Measurements from ENCODE around the gene INTS6L. TPM values are rescaled to one million over a fixed set of nuclear protein-coding genes. Genes with fewer than 3 reads are reported as not detected.
"Not testable (repeated sequence)": the region's sequence is repeated elsewhere in the genome, so short reads cannot be mapped to it uniquely, and the experiment has no call there.

The INTS6L gene
- total RNA-seq, 1 experiment from 2014 or later: 31.1 TPM

DNA sequence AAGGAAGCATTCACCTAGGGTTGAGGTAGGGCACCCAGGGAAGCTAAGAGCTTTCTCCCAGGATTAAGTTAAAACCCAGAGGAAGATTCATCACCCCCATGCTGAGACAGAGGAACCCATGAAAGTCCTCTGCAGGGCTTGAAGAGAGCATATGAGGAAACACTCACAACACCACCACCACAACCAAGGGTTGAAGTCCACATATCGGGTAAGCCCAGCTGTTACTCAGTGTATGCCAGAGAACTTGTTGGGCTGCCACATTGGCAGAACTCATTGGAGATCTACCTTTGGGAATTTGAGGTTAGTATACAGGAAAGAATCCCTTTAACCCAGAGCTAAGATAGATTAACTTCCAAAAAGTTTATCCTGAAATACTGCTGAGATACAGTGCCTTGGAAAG lies 75.1 kb downstream of the INTS6L start:
- Histone ChIP-seq H3K4me1 (ENCODE audit: low read length) (no peaks in the 10 kb centered on the region), H3K4me3 (ENCODE audit: low read length) (no peak overlapping the region), H4K20me1 (ENCODE audit: insufficient read depth, low read depth, low read length) (no peaks in the 10 kb centered on the region), H3K27me3 (ENCODE audit: low read length) (no peaks in the 10 kb centered on the region), H3K4me2 (ENCODE audit: low read depth, low read length, poor library complexity, severe bottlenecking) (no peak overlapping the region), H2AFZ (ENCODE audit: low read length) (no peak overlapping the region), H3K9me2 (replicated peaks; ENCODE audit: insufficient read depth, low read length) (no peaks in the 10 kb centered on the region), H3K9ac (ENCODE audit: low read length) (no peak overlapping the region), H3K9me3 (ENCODE audit: low read length) (no peaks in the 10 kb centered on the region), H3K36me3 (ENCODE audit: insufficient read depth, low read length) (no peaks in the 10 kb centered on the region), H3K27ac (ENCODE audit: low read length) (no peak overlapping the region), H3K79me2 (ENCODE audit: low read length) (no peaks in the 10 kb centered on the region)
- no peak for DNase-seq

DNA sequence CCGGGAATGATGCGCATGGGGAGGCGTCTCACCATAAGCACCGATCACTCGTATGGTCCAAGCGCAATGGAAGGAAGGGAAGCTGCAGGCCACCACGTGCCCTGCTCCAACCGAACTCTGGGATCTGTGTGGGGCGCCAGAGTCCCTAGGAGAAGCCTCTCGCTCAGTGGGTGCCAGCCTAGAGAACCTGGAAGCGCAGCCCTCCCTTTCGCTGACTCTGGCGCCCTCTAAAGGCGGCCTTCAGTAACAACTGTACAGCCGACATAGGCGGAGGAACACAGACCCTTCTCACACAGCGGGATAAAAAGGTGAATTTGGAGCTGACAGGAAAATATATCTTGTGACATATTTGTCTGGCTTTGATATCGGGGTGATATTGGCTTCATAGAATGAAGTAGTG lies 76.0 kb downstream of the INTS6L start:
- no peaks in the 10 kb centered on the region for H3K9me3 ChIP-seq (ENCODE audit: low read length)
- H3K79me2 ChIP-seq (ENCODE audit: low read length): no peaks in the 10 kb centered on the region
- no peaks in the 10 kb centered on the region for H3K36me3 ChIP-seq (ENCODE audit: insufficient read depth, low read length)
- H3K4me2 ChIP-seq (ENCODE audit: low read depth, low read length, poor library complexity, severe bottlenecking): no peak overlapping the region
- H3K4me1 ChIP-seq (ENCODE audit: low read length): no peaks in the 10 kb centered on the region
- peak; percentile 85 for DNase-seq
- H3K9ac ChIP-seq (ENCODE audit: low read length): no peak overlapping the region
- H3K27me3 ChIP-seq (ENCODE audit: low read length): no peaks in the 10 kb centered on the region
- H3K4me3 ChIP-seq (ENCODE audit: low read length): no peak overlapping the region
- H3K27ac ChIP-seq (ENCODE audit: low read length): no peak overlapping the region
- no peak overlapping the region for H2AFZ ChIP-seq (ENCODE audit: low read length)
- H4K20me1 ChIP-seq (ENCODE audit: insufficient read depth, low read depth, low read length): no peaks in the 10 kb centered on the region
- no peaks in the 10 kb centered on the region for H3K9me2 ChIP-seq (replicated peaks; ENCODE audit: insufficient read depth, low read length)

DNA sequence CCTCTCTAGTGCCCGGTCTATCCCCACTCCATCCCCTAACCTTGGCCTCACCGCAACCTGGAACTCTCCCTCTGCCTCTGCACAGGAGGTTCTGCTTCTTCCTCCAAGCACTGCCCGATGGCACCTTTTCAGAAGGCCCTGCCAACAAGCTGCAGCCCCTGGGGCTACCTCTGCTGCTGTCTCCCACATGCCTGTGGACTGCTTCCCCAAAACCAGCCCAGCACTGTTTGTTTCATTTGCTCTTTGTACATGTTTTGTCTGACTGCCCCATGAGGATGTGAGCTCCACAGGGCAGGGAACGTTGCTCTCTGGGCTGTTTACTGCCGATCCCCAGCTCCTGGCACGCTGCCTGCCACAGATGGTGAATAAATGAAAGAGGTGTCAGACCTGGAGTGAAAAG lies 85.4 kb downstream of the INTS6L start:
- DNase-seq: no peak
- H2AFZ ChIP-seq (ENCODE audit: low read length): no peak overlapping the region
- no peaks in the 10 kb centered on the region for H3K27me3 ChIP-seq (ENCODE audit: low read length)
- no peak overlapping the region for H3K27ac ChIP-seq (ENCODE audit: low read length)
- no peak overlapping the region for H3K4me2 ChIP-seq (ENCODE audit: low read depth, low read length, poor library complexity, severe bottlenecking)
- no peak overlapping the region for H3K9ac ChIP-seq (ENCODE audit: low read length)
- no peaks in the 10 kb centered on the region for H3K36me3 ChIP-seq (ENCODE audit: insufficient read depth, low read length)
- no peaks in the 10 kb centered on the region for H3K9me3 ChIP-seq (ENCODE audit: low read length)
- H3K9me2 ChIP-seq (replicated peaks; ENCODE audit: insufficient read depth, low read length): no peaks in the 10 kb centered on the region
- no peak overlapping the region for H3K4me3 ChIP-seq (ENCODE audit: low read length)
- H3K79me2 ChIP-seq (ENCODE audit: low read length): no peaks in the 10 kb centered on the region
- no peaks in the 10 kb centered on the region for H3K4me1 ChIP-seq (ENCODE audit: low read length)
- no peaks in the 10 kb centered on the region for H4K20me1 ChIP-seq (ENCODE audit: insufficient read depth, low read depth, low read length)

DNA sequence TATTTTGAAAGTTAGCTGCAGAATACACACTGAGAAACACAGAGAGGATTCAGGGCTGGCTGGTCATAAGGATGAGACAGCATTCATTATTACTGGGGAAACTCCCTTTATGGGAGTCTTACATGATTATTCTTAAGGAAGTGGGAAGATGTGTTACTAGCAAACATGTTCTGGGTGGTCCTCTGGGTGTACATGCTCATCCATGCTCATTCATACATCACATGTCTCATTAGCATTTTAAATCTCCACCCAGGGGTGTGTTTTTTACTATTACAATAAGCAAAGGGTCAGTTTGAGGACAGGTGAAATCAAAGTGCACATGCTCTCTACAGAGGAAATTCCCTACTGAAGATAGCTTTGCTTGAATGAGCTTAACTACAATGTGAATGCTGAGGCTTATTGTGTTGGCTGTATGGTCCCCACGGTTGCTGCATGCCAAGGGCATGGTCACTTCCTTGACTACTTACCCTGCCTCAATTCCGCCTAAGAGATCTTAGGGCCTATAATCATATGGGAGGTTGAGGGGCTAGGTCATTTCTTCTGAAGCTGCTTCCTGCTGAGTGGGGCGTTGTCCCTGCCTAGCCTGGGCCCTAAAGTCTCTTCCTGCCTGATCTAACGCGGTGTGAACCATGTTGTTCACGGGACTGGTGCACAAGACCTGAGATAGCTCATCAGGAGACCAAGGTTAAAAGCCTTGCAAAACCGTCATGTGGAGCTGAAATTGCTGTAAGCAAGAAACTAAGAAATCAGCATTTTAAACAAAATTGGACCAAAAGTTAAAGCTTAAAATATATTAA lies 104.1 kb downstream of the INTS6L start:
- H3K9me3 ChIP-seq (ENCODE audit: low read length); H3K79me2 ChIP-seq (ENCODE audit: low read length); H4K20me1 ChIP-seq (ENCODE audit: insufficient read depth, low read depth, low read length); H3K27me3 ChIP-seq (ENCODE audit: low read length); H2AFZ ChIP-seq (ENCODE audit: low read length); H3K9ac ChIP-seq (ENCODE audit: low read length); H3K27ac ChIP-seq (ENCODE audit: low read length); H3K4me3 ChIP-seq (ENCODE audit: low read length); H3K4me2 ChIP-seq (ENCODE audit: low read depth, low read length, poor library complexity, severe bottlenecking); H3K4me1 ChIP-seq (ENCODE audit: low read length); DNase-seq; H3K9me2 ChIP-seq (replicated peaks; ENCODE audit: insufficient read depth, low read length); H3K36me3 ChIP-seq (ENCODE audit: insufficient read depth, low read length): not testable (repeated sequence)

DNA sequence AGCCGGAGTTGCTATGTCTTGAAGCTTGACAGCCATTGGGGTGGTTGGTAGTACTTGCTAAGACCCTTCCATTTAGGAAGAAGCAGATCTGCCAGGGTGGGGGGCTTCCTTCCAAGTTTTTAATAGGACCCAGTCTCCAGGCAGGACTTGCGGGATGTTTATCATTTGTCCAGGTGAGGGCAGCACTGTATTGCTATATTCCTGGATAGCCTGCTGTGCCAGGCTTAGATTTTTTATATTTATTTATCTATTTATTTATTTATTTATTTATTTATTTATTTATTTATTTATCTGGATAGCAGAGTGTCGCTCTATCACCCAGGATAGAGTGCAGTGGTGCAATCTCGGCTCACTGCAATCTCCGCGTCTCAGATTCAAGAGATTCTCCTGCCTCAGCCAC lies 105.5 kb downstream of the INTS6L start:
- no peak overlapping the region for H3K4me2 ChIP-seq (ENCODE audit: low read depth, low read length, poor library complexity, severe bottlenecking)
- H3K36me3 ChIP-seq (ENCODE audit: insufficient read depth, low read length): no peaks in the 10 kb centered on the region
- no peaks in the 10 kb centered on the region for H3K9me2 ChIP-seq (replicated peaks; ENCODE audit: insufficient read depth, low read length)
- peak; percentile 51 for DNase-seq
- no peak overlapping the region for H3K27ac ChIP-seq (ENCODE audit: low read length)
- no peaks in the 10 kb centered on the region for H3K79me2 ChIP-seq (ENCODE audit: low read length)
- no peaks in the 10 kb centered on the region for H4K20me1 ChIP-seq (ENCODE audit: insufficient read depth, low read depth, low read length)
- no peak overlapping the region for H3K4me3 ChIP-seq (ENCODE audit: low read length)
- H3K4me1 ChIP-seq (ENCODE audit: low read length): no peaks in the 10 kb centered on the region
- H3K9ac ChIP-seq (ENCODE audit: low read length): no peak overlapping the region
- H3K9me3 ChIP-seq (ENCODE audit: low read length): no peaks in the 10 kb centered on the region
- H2AFZ ChIP-seq (ENCODE audit: low read length): no peak overlapping the region
- H3K27me3 ChIP-seq (ENCODE audit: low read length): no peaks in the 10 kb centered on the region

DNA sequence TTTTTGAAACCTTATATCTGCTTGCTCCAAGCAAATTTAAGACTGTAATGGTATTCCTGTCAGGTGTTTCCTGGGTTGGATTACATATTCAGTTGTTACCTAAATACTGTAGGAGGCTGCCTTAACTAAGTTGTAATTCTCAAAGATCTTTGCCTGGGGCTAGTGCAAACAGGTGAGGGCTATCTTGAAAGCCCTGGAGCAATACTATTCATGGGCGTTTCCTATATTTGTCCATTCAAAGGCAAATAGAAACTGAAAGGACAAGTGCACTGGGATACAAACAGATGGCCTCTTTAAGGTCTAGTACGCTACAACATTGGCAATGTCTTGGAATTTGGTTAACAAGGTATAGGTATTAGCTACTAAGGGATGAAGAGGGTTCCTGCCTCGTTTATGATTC lies 108.9 kb downstream of the INTS6L start:
- Histone ChIP-seq H3K4me3 (ENCODE audit: low read length) (no peak overlapping the region), H3K9me3 (ENCODE audit: low read length) (no peaks in the 10 kb centered on the region), H3K9ac (ENCODE audit: low read length) (no peak overlapping the region), H3K4me1 (ENCODE audit: low read length) (no peaks in the 10 kb centered on the region), H3K4me2 (ENCODE audit: low read depth, low read length, poor library complexity, severe bottlenecking) (no peak overlapping the region), H3K79me2 (ENCODE audit: low read length) (no peaks in the 10 kb centered on the region), H3K27ac (ENCODE audit: low read length) (no peak overlapping the region), H3K27me3 (ENCODE audit: low read length) (no peaks in the 10 kb centered on the region), H3K36me3 (ENCODE audit: insufficient read depth, low read length) (no peaks in the 10 kb centered on the region), H3K9me2 (replicated peaks; ENCODE audit: insufficient read depth, low read length) (no peaks in the 10 kb centered on the region), H2AFZ (ENCODE audit: low read length) (no peak overlapping the region), H4K20me1 (ENCODE audit: insufficient read depth, low read depth, low read length) (no peaks in the 10 kb centered on the region)
- DNase-seq: no peak

Other genes starting within 250 kb of the INTS6L start
- not detected in 2 replicates for gene ETDC, start 211.2 kb upstream of the INTS6L start, total RNA-seq (2014; rRNA removed; shearing (Covaris generic); ENCODE audit: low replicate concordance)
- 8.5 TPM in 2 replicates for gene ZNF75D, start 176.6 kb upstream of the INTS6L start, total RNA-seq (2014; rRNA removed; shearing (Covaris generic); ENCODE audit: low replicate concordance)
- 2.6 and 5.9 TPM in 2 replicates for gene ZNF449, start 175.9 kb upstream of the INTS6L start, total RNA-seq (2014; rRNA removed; shearing (Covaris generic); ENCODE audit: low replicate concordance)
- 0.11 and 0.79 TPM in 2 replicates for gene SMIM10L2A, start 98.7 kb upstream of the INTS6L start, total RNA-seq (2014; rRNA removed; shearing (Covaris generic); ENCODE audit: low replicate concordance)
- gene CT45A1, start 193.0 kb downstream of the INTS6L start, total RNA-seq (2014; rRNA removed; shearing (Covaris generic); ENCODE audit: low replicate concordance): not detected in 2 replicates
- not detected in 2 replicates for gene CT45A3, start 247.5 kb downstream of the INTS6L start, total RNA-seq (2014; rRNA removed; shearing (Covaris generic); ENCODE audit: low replicate concordance)